Activated CD8-positive, alpha-beta T cell treated with anti-CD3 and anti-CD28 coated beads, Interleukin-2, amount 10 ng/mL, durations not matched to agents 7 days and 5 days (primary cell): Measurements from ENCODE around the gene GABBR2. TPM values are rescaled to one million over a fixed set of nuclear protein-coding genes. Genes with fewer than 3 reads are reported as not detected.

Experiments used
- ATAC-seq: fragments of 150-1000 bp; cut with Tn5 transposase; one replicate; pipeline ENCODE4 v1.10.0; 2021; ENCODE audit warnings: moderate library complexity
- CTCF ChIA-PET: fragments of 350-600 bp; sonication (Branson Sonifier 250); formaldehyde crosslinking; loops from one replicate; lab custom pipeline; 2021; ENCODE audit warnings: antibody characterized with exemption; lab: Charles Lee
- POLR2A ChIA-PET: fragments of 350-600 bp; sonication (Branson Sonifier 250); formaldehyde crosslinking; loops from one replicate; lab custom pipeline; 2021; ENCODE audit warnings: antibody characterized with exemption; lab: Charles Lee
- DNase-seq: peaks from one replicate; pipeline ENCODE4 v3.0.0-alpha.2; 2020
- H3K27ac Mint-ChIP-seq: one replicate; pipeline ENCODE4 v1.8.0; 2021; ENCODE audit warnings: mild to moderate bottlenecking, mixed read lengths
- H3K27me3 Mint-ChIP-seq: one replicate; pipeline ENCODE4 v1.8.0; 2021; ENCODE audit warnings: low read depth, mixed read lengths
- H3K36me3 Mint-ChIP-seq: one replicate; pipeline ENCODE4 v1.8.0; 2021; ENCODE audit warnings: low read depth, mixed read lengths
- H3K4me1 Mint-ChIP-seq: one replicate; pipeline ENCODE4 v1.8.0; 2021; ENCODE audit warnings: low read depth, mixed read lengths
- H3K4me3 Mint-ChIP-seq: one replicate; pipeline ENCODE4 v1.8.0; 2021; ENCODE audit warnings: mild to moderate bottlenecking, mixed read lengths
- H3K9me3 Mint-ChIP-seq: one replicate; pipeline ENCODE4 v1.8.0; 2022; ENCODE audit warnings: mixed read lengths; ENCODE audit not compliant: insufficient read depth
- total RNA-seq, 2 experiments: library from RNA; stranded (reverse); gene quantifications; one replicate each; pipeline ENCODE4 v1.2.3, GENCODE V29; 2021

The GABBR2 gene
- total RNA-seq, 2 experiments from 2014 or later, result not detected

DNA sequence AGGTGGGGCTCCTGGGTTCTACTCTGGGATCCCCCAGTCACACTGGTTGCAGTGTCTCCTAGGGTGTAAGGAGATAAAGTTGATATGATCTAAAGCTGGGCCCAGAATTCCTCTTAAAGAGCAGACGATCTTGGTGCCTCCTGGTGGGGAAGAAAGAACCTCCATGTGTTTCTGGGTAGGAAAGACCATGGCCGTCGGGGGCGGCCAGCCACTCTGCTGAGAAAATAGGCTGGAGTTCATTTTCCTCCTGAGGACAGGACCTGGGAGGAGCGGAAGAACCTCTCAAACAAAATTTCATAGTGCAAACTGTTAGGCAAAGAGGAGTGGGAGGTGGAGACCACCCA is 289.5 kb downstream of the GABBR2 start:
- no peaks in the 10 kb centered on the region for H3K4me1 Mint-ChIP-seq

DNA sequence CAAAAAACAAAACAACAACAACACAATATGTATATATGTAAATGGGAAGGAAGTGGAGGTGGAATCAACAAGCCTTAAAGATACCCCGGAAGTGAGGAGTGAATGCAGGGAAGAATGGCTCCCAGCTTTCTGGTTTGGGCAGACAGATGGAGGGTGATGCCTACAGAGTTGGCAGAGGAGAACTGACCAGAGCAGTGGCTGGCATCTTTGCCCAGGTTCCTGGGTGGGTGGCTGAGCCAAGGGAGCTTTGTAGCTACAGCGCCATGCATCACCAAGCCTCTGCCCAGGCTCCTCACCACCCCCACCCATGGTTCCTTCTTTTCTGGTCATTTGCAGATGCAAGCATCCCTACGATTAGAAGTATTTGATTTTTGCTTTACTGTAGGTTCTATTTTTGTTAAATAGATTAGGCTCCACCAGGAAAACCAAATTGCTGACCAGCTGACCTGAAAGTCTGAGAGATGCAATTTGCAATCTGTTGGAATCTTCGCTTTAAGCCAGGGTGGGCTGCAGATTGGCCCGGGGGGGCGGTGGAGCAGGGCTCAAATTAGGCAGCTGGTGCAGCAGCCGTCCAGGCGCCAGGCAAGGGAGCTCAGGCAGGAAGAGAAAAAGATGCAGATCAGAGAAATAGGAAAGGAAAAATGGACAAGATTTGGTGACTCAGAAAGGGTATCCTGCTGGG is 290.0 kb downstream of the GABBR2 start:
- Mint-ChIP-seq H3K27me3 (peaks cover 14% of the 10 kb centered on the region), H3K4me1 (no peaks in the 10 kb centered on the region), H3K27ac (no peak overlapping the region), H3K4me3 (no peak overlapping the region), H3K36me3 (no peaks in the 10 kb centered on the region), H3K9me3 (no peaks in the 10 kb centered on the region)
- DNase-seq (no peak), ATAC-seq (no peak)
- ChIA-PET POLR2A (no interaction called here), CTCF (interaction anchor here (0.6 kb wide), 1 partner anchor 905 kb away, joined by 3 read pairs; no protein-coding TSS in a partner anchor)

More for the DNA sequence above, 289.5 kb downstream of the GABBR2 start:
- ChIA-PET POLR2A (no interaction called here), CTCF (no interaction called here)
- H3K36me3 Mint-ChIP-seq, result no peaks in the 10 kb centered on the region
- H3K27ac Mint-ChIP-seq, result no peak overlapping the region
- H3K27me3 Mint-ChIP-seq, result peaks cover 11% of the 10 kb centered on the region
- H3K9me3 Mint-ChIP-seq, result no peaks in the 10 kb centered on the region
- DNase-seq, result no peak
- ATAC-seq, result no peak
- H3K4me3 Mint-ChIP-seq, result no peak overlapping the region

DNA sequence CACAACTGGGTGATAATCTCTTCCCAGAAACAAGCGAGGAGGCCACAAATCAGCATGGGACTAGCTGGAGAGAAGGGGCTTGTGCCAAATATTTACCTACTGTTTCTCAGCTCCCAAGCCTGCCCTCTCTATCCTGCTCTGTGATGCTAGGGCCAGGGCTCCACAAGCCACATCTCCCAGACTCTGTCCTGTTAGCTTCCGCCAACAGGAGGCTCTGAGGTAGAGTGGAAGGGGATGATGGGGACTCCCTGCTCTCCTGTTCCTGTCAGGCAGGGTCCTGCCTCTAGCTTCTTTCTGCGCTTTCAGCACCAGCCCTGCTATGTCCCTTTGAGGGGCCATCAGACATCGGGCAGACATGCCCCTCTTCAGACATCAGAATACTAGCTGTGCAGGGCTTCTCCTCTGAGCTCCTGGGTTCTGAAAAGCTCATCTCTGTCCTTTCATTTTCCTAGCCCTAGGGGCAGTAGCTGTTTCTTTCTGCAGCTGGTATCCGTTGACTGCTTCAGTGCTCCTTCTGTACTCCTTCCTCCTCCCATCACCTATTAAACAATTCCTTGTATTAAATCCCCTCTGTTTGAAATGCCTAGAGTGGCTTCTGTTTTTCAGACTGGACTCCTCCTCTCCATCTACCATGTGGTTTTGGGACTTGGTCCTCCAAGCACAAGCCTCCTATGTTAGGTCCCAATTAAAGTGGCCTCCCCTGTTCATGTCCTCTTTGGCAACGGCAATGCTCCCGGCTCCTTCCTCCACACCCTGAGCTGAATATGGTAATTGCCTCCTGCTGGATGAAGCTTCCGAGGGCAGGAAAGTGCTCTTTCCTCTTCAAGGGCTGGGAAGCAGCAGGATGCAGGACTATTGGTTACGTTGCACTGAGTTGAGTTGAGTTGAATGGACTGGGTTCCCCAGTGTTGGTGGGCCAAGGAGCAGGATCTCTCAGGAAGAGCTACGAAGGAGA is 292.2 kb downstream of the GABBR2 start:
- no peak for ATAC-seq
- CTCF ChIA-PET, result no interaction called here
- DNase-seq, result no peak
- Mint-ChIP-seq H3K27ac (no peak overlapping the region), H3K36me3 (no peaks in the 10 kb centered on the region), H3K9me3 (no peaks in the 10 kb centered on the region), H3K4me1 (no peaks in the 10 kb centered on the region), H3K27me3 (peaks cover 14% of the 10 kb centered on the region), H3K4me3 (no peak overlapping the region)
- POLR2A ChIA-PET, result no interaction called here

DNA sequence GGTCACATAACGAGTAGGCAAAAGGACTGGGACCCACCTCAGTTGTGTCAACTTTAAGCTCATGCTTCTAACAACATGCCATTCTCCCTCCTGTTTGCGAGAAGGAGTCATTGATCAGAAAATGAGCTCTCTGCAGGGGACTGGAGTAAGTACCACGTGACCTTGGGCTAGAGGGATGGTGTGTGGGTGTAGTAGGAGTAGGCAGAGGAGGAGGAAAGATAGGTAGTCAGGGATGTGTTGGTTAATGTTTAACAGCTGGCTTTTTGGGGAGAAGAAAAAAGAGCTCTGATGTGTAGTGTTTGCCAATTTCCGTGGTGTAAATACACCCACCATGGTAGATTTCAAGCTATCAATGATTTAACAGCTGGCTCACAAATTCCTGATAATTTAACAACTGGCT is 293.0 kb downstream of the GABBR2 start:
- ChIA-PET POLR2A (no interaction called here), CTCF (no interaction called here)
- Mint-ChIP-seq H3K27ac (no peak overlapping the region), H3K4me3 (no peak overlapping the region), H3K9me3 (no peaks in the 10 kb centered on the region), H3K27me3 (peaks cover 17% of the 10 kb centered on the region), H3K36me3 (no peaks in the 10 kb centered on the region), H3K4me1 (peaks cover under 1% of the 10 kb centered on the region)
- DNase-seq (no peak), ATAC-seq (no peak)

DNA sequence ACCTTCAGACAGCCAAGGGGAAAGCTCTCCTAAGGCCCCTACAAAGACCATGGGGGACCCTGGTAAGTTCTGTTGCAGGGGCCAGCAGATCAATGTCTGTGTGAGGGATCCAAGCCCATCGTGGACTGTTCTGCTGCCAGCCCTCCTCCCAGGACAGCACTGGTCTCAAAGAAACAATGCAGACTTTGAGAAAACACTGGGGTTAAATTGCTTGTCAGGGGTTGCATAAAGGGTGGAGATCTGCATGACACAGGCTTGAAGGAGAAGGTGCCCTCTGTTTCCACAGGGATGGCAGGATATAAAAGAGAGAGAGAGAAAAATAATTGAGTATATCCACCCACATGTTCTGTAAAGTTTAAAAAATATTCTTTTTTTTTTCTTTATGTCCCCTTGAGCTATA is 295.7 kb downstream of the GABBR2 start:
- ATAC-seq (no peak), DNase-seq (no peak)
- CTCF ChIA-PET, result no interaction called here
- H3K4me3 Mint-ChIP-seq, result no peak overlapping the region
- H3K36me3 Mint-ChIP-seq, result no peaks in the 10 kb centered on the region
- H3K9me3 Mint-ChIP-seq, result no peaks in the 10 kb centered on the region
- POLR2A ChIA-PET, result no interaction called here
- no peak overlapping the region for H3K27ac Mint-ChIP-seq
- H3K27me3 Mint-ChIP-seq, result peaks cover 25% of the 10 kb centered on the region
- H3K4me1 Mint-ChIP-seq, result peaks cover 9% of the 10 kb centered on the region

DNA sequence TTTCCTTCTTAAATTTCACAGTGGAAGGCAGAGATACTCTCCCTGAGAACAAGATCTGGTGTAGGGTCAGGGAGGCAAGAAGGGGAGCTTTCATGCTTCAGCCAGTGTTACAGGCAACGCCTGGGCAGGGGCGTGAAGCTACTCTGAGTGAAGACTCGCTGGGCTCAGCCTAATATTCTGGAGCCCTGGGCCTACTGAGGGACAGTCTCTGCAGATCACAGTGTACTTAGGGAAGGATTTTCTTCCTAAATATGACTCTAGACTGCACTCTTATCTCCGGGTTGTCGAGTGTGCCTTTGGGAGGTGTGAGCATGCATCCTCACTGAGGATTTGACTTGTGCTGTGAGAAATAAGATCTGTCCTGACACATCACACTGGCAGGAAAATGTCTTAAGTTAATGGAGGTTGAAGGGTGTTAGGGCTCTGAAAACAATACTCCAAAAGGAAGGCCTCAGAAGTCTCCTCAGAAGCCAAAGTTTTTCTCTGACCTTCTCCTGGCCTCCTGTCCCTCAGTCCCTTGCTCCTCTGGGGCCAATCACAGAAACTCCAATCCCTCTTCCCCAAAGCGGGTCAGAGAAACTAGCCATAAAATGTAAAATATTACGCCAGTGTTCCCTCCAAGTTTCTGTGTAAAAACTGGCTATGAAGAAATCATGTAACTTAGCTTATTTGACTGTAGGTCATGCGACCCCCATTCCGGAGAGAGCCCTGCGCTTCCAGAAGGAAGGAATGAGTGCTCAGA is 296.5 kb downstream of the GABBR2 start:
- H3K9me3 Mint-ChIP-seq, result no peaks in the 10 kb centered on the region
- peaks cover 25% of the 10 kb centered on the region for H3K27me3 Mint-ChIP-seq
- no peak overlapping the region for H3K4me3 Mint-ChIP-seq
- H3K27ac Mint-ChIP-seq, result no peak overlapping the region
- peaks cover 9% of the 10 kb centered on the region for H3K4me1 Mint-ChIP-seq
- ChIA-PET CTCF (no interaction called here), POLR2A (interaction anchor here (0.5 kb wide), 1 partner anchor 1805 kb away, joined by 4 read pairs; no protein-coding TSS in a partner anchor)
- H3K36me3 Mint-ChIP-seq, result no peaks in the 10 kb centered on the region
- DNase-seq (no peak), ATAC-seq (no peak)

DNA sequence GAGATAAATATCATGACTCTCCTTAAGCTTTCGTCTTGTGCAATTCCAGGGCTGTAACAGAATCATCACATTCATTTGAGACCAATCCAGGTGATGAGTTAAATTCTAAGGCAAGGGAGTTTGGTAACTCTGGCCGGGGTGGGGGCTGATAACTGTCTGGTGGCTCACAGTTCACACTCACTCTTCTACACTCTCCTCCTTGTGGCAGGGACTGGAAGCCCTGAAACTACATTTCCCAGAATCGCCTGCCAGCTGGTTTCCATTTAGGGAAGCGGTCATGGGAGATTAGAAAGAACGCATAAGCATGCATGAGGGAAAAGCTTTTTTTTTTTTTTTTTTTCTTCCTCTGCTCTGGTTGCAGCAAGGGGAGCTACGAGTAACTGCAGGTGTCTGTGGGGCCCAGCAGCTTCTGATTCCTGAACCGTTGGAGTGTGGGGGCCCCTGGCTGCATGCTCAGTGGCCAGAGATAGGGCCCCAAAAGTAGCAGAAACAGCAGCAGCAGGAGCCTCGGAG is 298.5 kb downstream of the GABBR2 start:
- Mint-ChIP-seq H3K36me3 (no peaks in the 10 kb centered on the region), H3K9me3 (no peaks in the 10 kb centered on the region), H3K27me3 (peaks cover 18% of the 10 kb centered on the region), H3K27ac (no peak overlapping the region), H3K4me1 (peaks cover 9% of the 10 kb centered on the region), H3K4me3 (no peak overlapping the region)
- CTCF ChIA-PET, result no interaction called here
- ATAC-seq (no peak), DNase-seq (no peak)
- POLR2A ChIA-PET, result no interaction called here

DNA sequence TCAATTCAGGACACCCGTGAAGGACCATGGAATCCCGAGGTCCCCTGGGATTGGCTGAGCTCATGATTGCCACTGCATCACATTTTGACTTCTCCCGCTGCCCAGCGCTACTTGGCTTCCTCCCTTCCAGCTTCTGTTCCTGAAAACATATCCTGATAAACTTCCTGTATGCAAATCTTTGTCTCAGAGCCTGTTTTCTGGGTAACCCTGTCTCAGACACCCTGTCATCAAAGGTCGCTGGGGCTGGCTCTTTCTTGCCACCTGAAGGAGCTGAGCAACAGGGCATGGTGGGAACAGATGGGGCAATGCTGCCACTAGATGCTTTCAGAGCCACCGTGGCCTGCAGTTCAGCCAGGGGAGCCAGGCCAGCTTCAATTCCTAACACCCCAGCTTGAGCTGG is 299.0 kb downstream of the GABBR2 start:
- H3K27ac Mint-ChIP-seq, result no peak overlapping the region
- DNase-seq (no peak), ATAC-seq (no peak)
- POLR2A ChIA-PET, result no interaction called here
- H3K36me3 Mint-ChIP-seq, result no peaks in the 10 kb centered on the region
- peaks cover 18% of the 10 kb centered on the region for H3K27me3 Mint-ChIP-seq
- CTCF ChIA-PET, result interaction anchor here (0.7 kb wide), 1 partner anchor 386 kb away, joined by 4 read pairs; no protein-coding TSS in a partner anchor
- H3K4me1 Mint-ChIP-seq, result peaks cover 9% of the 10 kb centered on the region
- H3K4me3 Mint-ChIP-seq, result no peak overlapping the region
- H3K9me3 Mint-ChIP-seq, result no peaks in the 10 kb centered on the region

DNA sequence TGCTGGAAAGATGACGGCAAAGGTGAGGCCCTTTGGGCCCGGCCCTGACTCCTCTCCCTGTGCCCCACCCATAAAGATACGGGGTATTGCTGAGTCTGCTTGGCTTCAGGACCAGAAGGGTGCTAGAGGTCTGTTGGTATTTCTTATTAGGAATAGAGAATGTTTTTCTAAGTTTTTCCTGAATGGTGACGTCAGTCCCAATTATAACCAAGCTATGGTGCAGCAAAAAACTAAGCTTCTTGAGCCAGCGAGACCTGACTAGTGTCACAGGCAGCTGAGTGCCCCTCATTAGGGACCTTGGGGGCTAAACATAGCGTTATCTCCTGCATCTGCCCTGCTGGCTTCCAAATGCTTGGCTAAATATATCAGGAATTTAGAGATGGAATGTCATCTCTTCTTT is 302.3 kb downstream of the GABBR2 start:
- Mint-ChIP-seq H3K9me3 (no peaks in the 10 kb centered on the region), H3K27me3 (peaks cover 15% of the 10 kb centered on the region), H3K4me3 (no peak overlapping the region), H3K27ac (no peak overlapping the region), H3K36me3 (no peaks in the 10 kb centered on the region), H3K4me1 (peaks cover 9% of the 10 kb centered on the region)
- ATAC-seq, result no peak
- no peak for DNase-seq
- ChIA-PET POLR2A (no interaction called here), CTCF (no interaction called here)

DNA sequence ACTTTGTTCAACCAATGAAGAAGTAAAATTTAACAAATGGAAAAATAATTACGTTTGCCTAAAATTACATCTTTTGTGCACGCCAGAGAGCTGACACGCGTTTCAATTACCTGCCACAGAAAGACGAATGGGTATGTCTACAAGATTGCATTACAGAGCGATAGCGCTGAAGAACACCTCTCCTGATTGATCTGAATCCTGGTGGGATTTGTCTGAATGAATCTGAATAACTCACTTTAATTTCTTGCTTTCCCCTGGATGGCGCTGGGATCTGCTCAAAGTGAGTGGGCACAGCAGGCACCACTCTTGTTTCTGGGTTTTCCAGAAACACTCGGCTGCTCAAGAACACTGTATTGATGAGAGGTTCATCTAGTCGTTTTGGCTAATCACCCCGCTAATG is 304.5 kb downstream of the GABBR2 start:
- Mint-ChIP-seq H3K27me3 (peaks cover 6% of the 10 kb centered on the region), H3K36me3 (no peaks in the 10 kb centered on the region), H3K27ac (no peak overlapping the region), H3K4me1 (no peaks in the 10 kb centered on the region), H3K9me3 (no peaks in the 10 kb centered on the region), H3K4me3 (no peak overlapping the region)
- ATAC-seq (no peak), DNase-seq (no peak)
- POLR2A ChIA-PET, result no interaction called here
- CTCF ChIA-PET, result no interaction called here

DNA sequence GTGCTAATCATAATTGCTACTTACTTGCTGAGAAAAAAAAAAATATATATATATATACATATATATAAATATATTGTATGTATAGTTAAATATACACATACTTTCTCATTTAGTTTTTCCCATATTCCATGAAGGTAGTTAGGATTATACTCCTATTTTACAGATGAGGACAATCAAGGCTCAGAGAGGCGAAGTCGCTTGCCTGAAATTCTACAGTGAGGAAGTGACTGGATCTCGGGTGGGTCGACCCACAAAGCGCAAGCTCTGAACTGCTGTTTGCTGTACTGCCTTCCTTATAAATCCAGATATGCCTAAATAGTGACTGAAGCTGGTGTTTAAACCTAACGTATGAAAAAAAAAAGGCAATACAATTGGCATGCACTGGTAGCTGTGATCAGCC is 305.0 kb downstream of the GABBR2 start:
- H3K4me1 Mint-ChIP-seq, result no peaks in the 10 kb centered on the region
- DNase-seq (no peak), ATAC-seq (no peak)
- no peak overlapping the region for H3K4me3 Mint-ChIP-seq
- H3K27me3 Mint-ChIP-seq, result peaks cover 3% of the 10 kb centered on the region
- no peaks in the 10 kb centered on the region for H3K36me3 Mint-ChIP-seq
- H3K27ac Mint-ChIP-seq, result no peak overlapping the region
- CTCF ChIA-PET, result no interaction called here
- POLR2A ChIA-PET, result no interaction called here
- no peaks in the 10 kb centered on the region for H3K9me3 Mint-ChIP-seq
